Psoas muscle (tissue), 8 donors: ENCODE measurements around the gene FAM135A. TPM values are rescaled to one million over a fixed set of nuclear protein-coding genes. Genes with fewer than 3 reads are reported as not detected.

Experiments used
- ATAC-seq, 4 donors: fragments of 200-7000 bp; cut with Tn5 transposase; one replicate each; pipeline ENCODE4 v1.9.1; 2020; ENCODE audit warnings: moderate library complexity in 3 of 4, mild to moderate bottlenecking in 2 of 4
- DNase-seq, 2 donors: peaks; one replicate each; pipeline ENCODE4 v3.0.0-alpha.2; 2020
- H3K27ac ChIP-seq: fragments of 200-600 bp; one replicate; pipeline ENCODE4 v1.8.0; 2022
- H3K27me3 ChIP-seq, 3 donors: fragments of 200-600 bp in 1 of 3; one replicate each; pipeline versions ENCODE4 v1.6.1 to v1.8.0; 2013 to 2022; ENCODE audit warnings: low read length in 2 of 3, mild to moderate bottlenecking in 2 of 3, moderate library complexity in 1 of 3; ENCODE audit not compliant: insufficient read depth in 3 of 3
- H3K36me3 ChIP-seq, 2 donors: fragments of 200-600 bp in 1 of 2; one replicate each; pipeline versions ENCODE4 v1.6.1 to v1.8.0; 2013 to 2022; ENCODE audit warnings: low read depth in 1 of 2, mild to moderate bottlenecking in 1 of 2, moderate library complexity in 1 of 2; ENCODE audit not compliant: insufficient read depth in 1 of 2
- H3K4me1 ChIP-seq: fragments of 200-600 bp; one replicate; pipeline ENCODE4 v1.8.0; 2022
- H3K4me3 ChIP-seq: fragments of 200-600 bp; one replicate; pipeline ENCODE4 v1.8.0; 2022; ENCODE audit warnings: mild to moderate bottlenecking
- H3K9me3 ChIP-seq: fragments of 200-600 bp; one replicate; pipeline ENCODE4 v1.8.0; 2022
- CTCF ChIP-seq: fragments of 200-600 bp; IDR thresholded peaks from one replicate; pipeline ENCODE4 v1.8.0; 2022; ENCODE audit warnings: antibody characterized with exemption
- WGBS, 3 donors: extraction: QIAGEN DNeasy Blood & Tissue Kit; methylation state at CpG; one replicate each; pipeline versions ENCODE4 v1.1.6 to v1.1.7; 2013; 5-methylcytosine and 5-hydroxymethylcytosine counted together
- intact Hi-C, 2 donors: fragments of 100-400 bp; cut with DNase I; formaldehyde crosslinking; loops; one replicate each; pipeline versions ENCODE4 v1.11.0 to v1.14.2; 2022
- polyA plus RNA-seq, 3 donors: library from polyadenylated mRNA; stranded (reverse); fragments of 200-250 nt; gene quantifications; one replicate each; pipeline ENCODE4 v1.2.3, GENCODE V29; 2013
- total RNA-seq, 4 donors: library from RNA; stranded (reverse); fragmentation: NEBNext Ultra II Directional in 2 of 4; extraction: Animal tissue kit (Norgen Biotek cat#: 25700) in 2 of 4; gene quantifications; one replicate each; pipeline versions ENCODE4 v1.2.1 to v1.2.4, GENCODE V29; 2021 to 2023
- donor health status: healthy with polysubstance abuse.
- donor health status: DM: no; HTN: no; CAD: no; lungs with moderate emphysema.
- donor health status: Bipolar disorder and iron deficiency.
- donor health status: healthy.
- donor health status: DM: yes; HTN: yes; CAD: no.
- donor health status: DM: no; HTN: no; CAD: no.
- donor health status: DM: no; HTN: no; CAD: no.
- donor health status: DM: yes; HTN: yes; CAD: no.

FAM135A gene
- total and polyA plus RNA-seq, 7 donors: 2.3 to 9.1 (median 4.3) TPM

GRCh38 chr6:70381417-70381782 is 31.9 kb upstream of the FAM135A start:
- H3K4me1 ChIP-seq: no peaks in the 10 kb centered on the region
- H3K4me3 ChIP-seq: no peak overlapping the region
- TF ChIP-seq CTCF: no peak
- DNase-seq (no peak), ATAC-seq (no peak)
- no peak overlapping the region for H3K27ac ChIP-seq
- H3K27me3 ChIP-seq: no peaks in the 10 kb centered on the region
- no peaks in the 10 kb centered on the region for H3K9me3 ChIP-seq
- H3K36me3 ChIP-seq: no peaks in the 10 kb centered on the region
- intact Hi-C loops: no loop called here
- 73 to 76% (median 76%) methylated on average over 5 of the region's 5 CpGs for WGBS, 3 donors

DNA sequence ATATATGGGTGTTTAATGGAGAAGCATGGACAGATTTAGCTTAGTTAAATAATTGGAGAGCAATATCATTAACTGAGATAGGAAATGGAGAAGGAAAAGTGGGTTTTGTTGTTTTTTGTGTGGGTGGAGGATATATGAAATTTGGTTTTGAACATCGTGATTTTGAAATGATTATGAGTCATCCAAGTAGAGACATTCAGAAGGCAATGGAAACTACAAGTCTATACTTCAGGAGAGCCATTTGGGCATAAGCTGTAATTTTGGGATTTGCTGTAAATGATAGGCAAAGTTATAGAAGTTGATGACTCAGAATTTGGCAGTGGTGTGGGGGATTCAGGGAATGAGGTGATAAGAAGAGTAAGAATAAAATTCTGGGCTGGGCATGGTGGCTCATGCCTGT is 27.4 kb upstream of the FAM135A start:
- Histone ChIP-seq H3K36me3 (no peaks in the 10 kb centered on the region), H3K27me3 (peaks cover 0 to 4% (median 0%) of the 10 kb centered on the region in 3 donors), H3K27ac (no peak overlapping the region), H3K4me3 (no peak overlapping the region), H3K9me3 (no peaks in the 10 kb centered on the region), H3K4me1 (no peaks in the 10 kb centered on the region)
- 64 to 86% (median 72%) methylated on average over 1 of the region's 1 CpG for WGBS, 3 donors
- intact Hi-C loops: no loop called here
- no peak for TF ChIP-seq CTCF
- DNase-seq: no peak
- ATAC-seq: no peak

- 64 to 73% (median 65%) methylated on average over 1 of the region's 1 CpG for WGBS, 3 donors
- Histone ChIP-seq H3K9me3 (no peaks in the 10 kb centered on the region), H3K27me3 (peaks cover 0 to 6% (median 2%) of the 10 kb centered on the region in 3 donors), H3K4me1 (no peaks in the 10 kb centered on the region), H3K27ac (no peak overlapping the region), H3K4me3 (no peak overlapping the region), H3K36me3 (no peaks in the 10 kb centered on the region)
- ATAC-seq (no peak), DNase-seq (no peak)
- intact Hi-C loops: no loop called here
- no peak for TF ChIP-seq CTCF
Observed at GRCh38 chr6:70388814-70389213, 24.5 kb upstream of the FAM135A start.

DNA sequence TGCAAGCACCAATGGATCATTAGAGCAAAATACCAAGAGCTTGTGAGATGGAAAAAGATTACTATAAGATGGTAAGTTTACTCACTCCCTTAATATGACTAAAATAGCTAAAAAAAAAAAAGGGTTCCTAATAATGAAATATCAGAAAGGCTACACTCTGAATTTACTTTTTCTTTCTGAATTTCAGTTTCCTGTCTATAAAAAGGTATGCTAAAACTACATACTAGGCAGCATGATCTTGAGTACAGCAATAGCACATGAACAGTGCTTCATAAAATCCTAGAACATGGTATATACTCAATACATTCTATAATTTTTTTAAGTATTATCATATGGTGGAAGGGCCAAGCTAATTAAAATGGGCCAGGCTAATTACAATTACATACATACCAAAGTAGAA is 24.0 kb upstream of the FAM135A start:
- no peaks in the 10 kb centered on the region for H3K9me3 ChIP-seq
- intact Hi-C loops: no loop called here

More for the DNA sequence above, 24.0 kb upstream of the FAM135A start:
- Histone ChIP-seq H3K4me1 (no peaks in the 10 kb centered on the region), H3K4me3 (no peak overlapping the region), H3K27ac (no peak overlapping the region), H3K36me3 (no peaks in the 10 kb centered on the region), H3K27me3 (peaks cover 0 to 6% (median 2%) of the 10 kb centered on the region in 3 donors)
- no peak for TF ChIP-seq CTCF
- ATAC-seq (no peak), DNase-seq (no peak)
